K562 (cell line): ENCODE data around the gene GPD2. TPM values are rescaled to one million over a fixed set of nuclear protein-coding genes. Genes with fewer than 3 reads are reported as not detected.

Source experiments
- ARID1B ChIP-seq: fragments of 450-650 bp; IDR thresholded peaks from 2 replicates; pipeline ENCODE4 v1.6.1; 2016; ENCODE audit warnings: antibody characterized with exemption, mild to moderate bottlenecking, inconsistent platforms
- CBFA2T3 ChIP-seq: fragments of 450-650 bp; IDR thresholded peaks from 2 replicates; pipeline ENCODE4 v1.6.1; 2017
- CCNT2 ChIP-seq: IDR thresholded peaks from 2 replicates; pipeline ENCODE4 v1.6.1; 2011; ENCODE audit warnings: borderline replicate concordance, low read depth, mild to moderate bottlenecking, moderate library complexity, mixed read lengths, low read length; ENCODE audit not compliant: insufficient read length; ENCODE audit errors: extremely low read depth
- CSDE1 ChIP-seq, 2 experiments: fragments of 450-650 bp; IDR thresholded peaks; 2 replicates each; pipeline ENCODE4 v1.6.1; 2016; ENCODE audit warnings: mild to moderate bottlenecking in 1 of 2
- DPF2 ChIP-seq: fragments of 450-650 bp; IDR thresholded peaks from 2 replicates; pipeline ENCODE4 v1.6.1; 2016
- FOXM1 ChIP-seq, 2 experiments: fragments of 450-650 bp in 1 of 2; sonication (generic) in 1 of 2; formaldehyde crosslinking in 1 of 2; IDR thresholded peaks; 2 replicates each; pipeline versions ENCODE4 v1.6.1 to v1.9.0; 2017 to 2022; ENCODE audit warnings: low read depth in 2 of 2, mild to moderate bottlenecking in 2 of 2, missing genetic modification reagents in 1 of 2, moderate library complexity in 1 of 2
- KDM1A ChIP-seq, 2 experiments: fragments of 450-650 bp; IDR thresholded peaks; 2 replicates each; pipeline ENCODE4 v1.6.1; 2016; ENCODE audit warnings: mild to moderate bottlenecking in 2 of 2
- KLF16 ChIP-seq: IDR thresholded peaks from 2 replicates; pipeline ENCODE4 v1.6.1; 2016; ENCODE audit warnings: antibody characterized with exemption
- MTA2 ChIP-seq: fragments of 450-650 bp; IDR thresholded peaks from 2 replicates; pipeline ENCODE4 v1.6.1; 2016; ENCODE audit warnings: low read depth
- NBN ChIP-seq: fragments of 450-650 bp; IDR thresholded peaks from 2 replicates; pipeline ENCODE4 v1.6.1; 2016; ENCODE audit warnings: low read depth, mild to moderate bottlenecking
- NFE2L1 ChIP-seq: fragments of 450-650 bp; IDR thresholded peaks from 2 replicates; pipeline ENCODE4 v1.6.1; 2016; ENCODE audit warnings: missing genetic modification characterization, low read depth, mild to moderate bottlenecking, missing compliant biosample characterization, moderate library complexity, borderline replicate concordance
- NFIC ChIP-seq: fragments of 450-650 bp; IDR thresholded peaks from 2 replicates; pipeline ENCODE4 v1.6.1; 2017; ENCODE audit warnings: mild to moderate bottlenecking, inconsistent platforms
- POLR2A ChIP-seq: fragments of 450-650 bp; conservative IDR thresholded peaks from 2 replicates; pipeline ENCODE4 v1.6.1; 2016
- POLR2AphosphoS5 ChIP-seq: IDR thresholded peaks from 2 replicates; pipeline ENCODE4 v1.6.1; 2011; ENCODE audit warnings: mild to moderate bottlenecking, low read depth, low read length, moderate library complexity; ENCODE audit not compliant: control insufficient read depth, insufficient read depth
- RCOR1 ChIP-seq, 2 experiments: IDR thresholded peaks; 2 replicates each; pipeline ENCODE4 v1.6.1; 2012; ENCODE audit warnings: low read depth in 2 of 2, low read length in 2 of 2, borderline replicate concordance in 1 of 2, improper control_type of control experiment in 1 of 2
- SMARCA4 ChIP-seq: fragments of 450-650 bp; IDR thresholded peaks from 2 replicates; pipeline ENCODE4 v1.6.1; 2016
- SMARCE1 ChIP-seq: fragments of 450-650 bp; IDR thresholded peaks from 2 replicates; pipeline ENCODE4 v1.7.1; 2016; ENCODE audit warnings: mild to moderate bottlenecking
- TAL1 ChIP-seq: fragments of 450-650 bp; IDR thresholded peaks from 2 replicates; pipeline ENCODE4 v1.6.1; 2016; ENCODE audit warnings: mild to moderate bottlenecking
- TEAD4 ChIP-seq, 2 experiments: sonication (generic) in 1 of 2; formaldehyde crosslinking in 1 of 2; IDR thresholded peaks; 2 replicates each; pipeline versions ENCODE4 v1.6.1 to v1.8.0; 2012 to 2022; ENCODE audit warnings: borderline replicate concordance in 1 of 2, inconsistent platforms in 1 of 2, low read length in 1 of 2, mild to moderate bottlenecking in 1 of 2, missing genetic modification reagents in 1 of 2
- TRIM24 ChIP-seq, 2 experiments: fragments of 450-650 bp; IDR thresholded peaks; 2 replicates each; pipeline ENCODE4 v1.6.1; 2016
- ZFPM2 ChIP-seq: fragments of 250-450 bp; sonication (Bioruptor Pico); IDR thresholded peaks from 2 replicates; pipeline ENCODE4 v1.5.1; 2022; ENCODE audit warnings: mild to moderate bottlenecking
- ZNF277 ChIP-seq: fragments of 250-450 bp; sonication (Bioruptor Pico); IDR thresholded peaks from 2 replicates; pipeline ENCODE4 v1.8.0; 2022; ENCODE audit warnings: inconsistent platforms, mild to moderate bottlenecking, moderate library complexity, borderline replicate concordance
- ZNF436 ChIP-seq: fragments of 250-450, 450-650 bp; sonication (Bioruptor Pico); formaldehyde crosslinking; IDR thresholded peaks from 2 replicates; pipeline ENCODE4 v1.7.0; 2020; ENCODE audit warnings: mild to moderate bottlenecking
- polyA plus RNA-seq, 8 experiments: library from polyadenylated mRNA; depleted of rRNA in 4 of 8; stranded (reverse) in 5 of 8; unstranded in 3 of 8; fragments of >200 nt; fragmentation: Nextera tagmentation in 2 of 8; fragmentation: Illumina TruSeq in 1 of 8; extraction: Ambion mirVana in 2 of 8; extraction: Trizol in 1 of 8; gene quantifications; 2 replicates each; pipeline versions ENCODE4 v1.2.1 to v1.2.3, GENCODE V29; 2011 to 2014; ENCODE audit warnings: inconsistent platforms in 1 of 8, missing spikeins in 1 of 8
- total RNA-seq, 7 experiments: library from RNA; depleted of rRNA in 6 of 7; stranded (reverse); fragments of >200 nt in 6 of 7; fragmentation: Illumina TruSeq in 2 of 7; extraction: Trizol in 2 of 7; gene quantifications; 2 replicates each; pipeline versions ENCODE4 v1.2.1 to v1.2.3, GENCODE V29; 2011 to 2021; ENCODE audit warnings: low replicate concordance in 1 of 7

Gene GPD2
- total and polyA plus RNA-seq, 9 of the 15 experiments (the other 6 are each of a cell fraction or from before 2014, with no cell fraction given): 5.2 to 39.2 (median 19.0) TPM

- no peak for TF ChIP-seq CSDE1 (IDR thresholded peaks at IDR 0.05)
- TF ChIP-seq FOXM1 (IDR thresholded peaks at IDR 0.05; ENCODE audit: low read depth): peak; percentile 58
- TF ChIP-seq FOXM1 (CRISPR knock-in tag; IDR thresholded peaks at IDR 0.05; ENCODE audit: low read depth): no peak
- peak; percentile 52; the same call in 1 of the 2 replicates for TF ChIP-seq SMARCE1
- TF ChIP-seq TEAD4 (IDR thresholded peaks at IDR 0.05; ENCODE audit: low read length): peak; percentile 91
- TF ChIP-seq TEAD4 (CRISPR knock-in tag; IDR thresholded peaks at IDR 0.05; ENCODE audit: borderline replicate concordance): no peak
- TF ChIP-seq POLR2A: no peak
- TF ChIP-seq DPF2: peak; percentile 62; the same call in 1 of the 2 replicates
- TF ChIP-seq POLR2AphosphoS5: peak; percentile 67; the same call in 1 of the 2 replicates
- peak; percentile 86 for TF ChIP-seq ARID1B
- no peak for TF ChIP-seq ZNF436
- peak; percentile 88 for TF ChIP-seq NFIC
- TF ChIP-seq RCOR1 (IDR thresholded peaks at IDR 0.05; ENCODE audit: borderline replicate concordance in 1 of 2, low read depth in 2 of 2, low read length in 2 of 2): peak in 1 of 2 experiments; percentile 83; a peak in 2 of 4 replicates
- peak; percentile 38; the same call in 1 of the 2 replicates for TF ChIP-seq SMARCA4
- peak; percentile 89 for TF ChIP-seq CBFA2T3
- TF ChIP-seq ZNF277: no peak
- TF ChIP-seq TAL1: peak; percentile 87
- TF ChIP-seq NFE2L1 (tag): no peak
- TF ChIP-seq NBN: no peak
- no peak for TF ChIP-seq ZFPM2
- TF ChIP-seq CCNT2: peak; percentile 84
- peak; percentile 73 to 79 for TF ChIP-seq KDM1A (IDR thresholded peaks at IDR 0.05)
- TF ChIP-seq KLF16: peak; percentile 71; the same call in 1 of the 2 replicates
- TF ChIP-seq TRIM24 (IDR thresholded peaks at IDR 0.05): peak in 1 of 2 experiments; percentile 27; a peak in 1 of 4 replicates
- TF ChIP-seq MTA2: peak; percentile 69
Measured at GRCh38 chr2:156562124-156562523, 125.9 kb downstream of the GPD2 start (continued).
